Measurements from ENCODE around the gene TBCK. TPM values are rescaled to one million over a fixed set of nuclear protein-coding genes. Genes with fewer than 3 reads are reported as not detected.

The TBCK gene
- total RNA-seq, 1 experiment from 2014 or later: 22.3 TPM

- TF ChIP-seq, protein P1, sequence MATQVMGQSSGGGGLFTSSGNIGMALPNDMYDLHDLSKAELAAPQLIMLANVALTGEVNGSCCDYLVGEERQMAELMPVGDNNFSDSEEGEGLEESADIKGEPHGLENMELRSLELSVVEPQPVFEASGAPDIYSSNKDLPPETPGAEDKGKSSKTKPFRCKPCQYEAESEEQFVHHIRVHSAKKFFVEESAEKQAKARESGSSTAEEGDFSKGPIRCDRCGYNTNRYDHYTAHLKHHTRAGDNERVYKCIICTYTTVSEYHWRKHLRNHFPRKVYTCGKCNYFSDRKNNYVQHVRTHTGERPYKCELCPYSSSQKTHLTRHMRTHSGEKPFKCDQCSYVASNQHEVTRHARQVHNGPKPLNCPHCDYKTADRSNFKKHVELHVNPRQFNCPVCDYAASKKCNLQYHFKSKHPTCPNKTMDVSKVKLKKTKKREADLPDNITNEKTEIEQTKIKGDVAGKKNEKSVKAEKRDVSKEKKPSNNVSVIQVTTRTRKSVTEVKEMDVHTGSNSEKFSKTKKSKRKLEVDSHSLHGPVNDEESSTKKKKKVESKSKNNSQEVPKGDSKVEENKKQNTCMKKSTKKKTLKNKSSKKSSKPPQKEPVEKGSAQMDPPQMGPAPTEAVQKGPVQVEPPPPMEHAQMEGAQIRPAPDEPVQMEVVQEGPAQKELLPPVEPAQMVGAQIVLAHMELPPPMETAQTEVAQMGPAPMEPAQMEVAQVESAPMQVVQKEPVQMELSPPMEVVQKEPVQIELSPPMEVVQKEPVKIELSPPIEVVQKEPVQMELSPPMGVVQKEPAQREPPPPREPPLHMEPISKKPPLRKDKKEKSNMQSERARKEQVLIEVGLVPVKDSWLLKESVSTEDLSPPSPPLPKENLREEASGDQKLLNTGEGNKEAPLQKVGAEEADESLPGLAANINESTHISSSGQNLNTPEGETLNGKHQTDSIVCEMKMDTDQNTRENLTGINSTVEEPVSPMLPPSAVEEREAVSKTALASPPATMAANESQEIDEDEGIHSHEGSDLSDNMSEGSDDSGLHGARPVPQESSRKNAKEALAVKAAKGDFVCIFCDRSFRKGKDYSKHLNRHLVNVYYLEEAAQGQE (IDR thresholded peaks at IDR 0.05; ENCODE audit: low read depth): no peak
- TF ChIP-seq EGR1 (IDR thresholded peaks at IDR 0.05; ENCODE audit: low read depth) (no peak), RAD21 (IDR thresholded peaks at IDR 0.05; ENCODE audit: low read depth) (no peak), SIN3A (IDR thresholded peaks at IDR 0.05; ENCODE audit: low read depth) (no peak)
- TF ChIP-seq, protein P2, sequence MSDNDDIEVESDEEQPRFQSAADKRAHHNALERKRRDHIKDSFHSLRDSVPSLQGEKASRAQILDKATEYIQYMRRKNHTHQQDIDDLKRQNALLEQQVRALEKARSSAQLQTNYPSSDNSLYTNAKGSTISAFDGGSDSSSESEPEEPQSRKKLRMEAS (IDR thresholded peaks at IDR 0.05): no peak
These were observed 264.5 kb downstream of the TBCK start (continued) for GRCh38 chr4:106051514-106051913.

DNA sequence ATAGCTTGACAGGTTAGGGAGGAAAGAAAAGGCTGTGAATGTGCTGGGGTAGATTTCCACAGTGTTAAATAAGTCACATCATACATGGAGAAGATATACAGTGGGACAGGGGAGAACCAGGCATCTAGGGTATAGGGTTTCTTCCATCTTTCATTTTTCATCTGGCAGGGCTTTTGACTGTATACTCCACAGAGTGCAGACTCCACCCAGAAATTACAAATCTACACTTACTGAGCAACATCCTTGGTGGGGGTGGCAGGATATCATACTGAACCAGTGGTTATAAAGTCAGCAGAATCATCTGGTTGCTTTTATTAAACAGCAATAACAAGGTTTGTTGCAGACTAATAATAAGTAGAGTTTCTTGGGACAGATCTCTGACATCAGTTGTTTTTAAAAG, 266.5 kb downstream of the TBCK start:
- no peaks in the 10 kb centered on the region for H3K9me2 ChIP-seq (ENCODE audit: insufficient read depth)
- H3K4me3 ChIP-seq (replicated peaks in 1 of 2; ENCODE audit: low read depth in 1 of 2, low read length in 2 of 2): no peak overlapping the region
- no peak overlapping the region for H3K9ac ChIP-seq (ENCODE audit: low read length)
- no peaks in the 10 kb centered on the region for H3K79me2 ChIP-seq (ENCODE audit: insufficient read depth, low read length)
- H3K27ac ChIP-seq (ENCODE audit: low read depth, low read length): no peak overlapping the region
- DNase-seq (ENCODE audit: low read depth, low spot score): no peak
- H3K36me3 ChIP-seq (ENCODE audit: control insufficient read depth in 1 of 2, insufficient read depth in 2 of 2, low read length in 2 of 2): no peaks in the 10 kb centered on the region
- intact Hi-C loops (cut with micrococcal nuclease): no loop called here
- H4K20me1 ChIP-seq (ENCODE audit: insufficient read depth): no peaks in the 10 kb centered on the region
- TF ChIP-seq SRF (IDR thresholded peaks at IDR 0.05; ENCODE audit: low read depth) (no peak), POLR2AphosphoS5 (IDR thresholded peaks at IDR 0.05; ENCODE audit: low read depth, low read length) (no peak)
- ATAC-seq: no peak
- H3K4me2 ChIP-seq (ENCODE audit: low read length): no peak overlapping the region
- ChIA-PET CTCF (no interaction called here), POLR2A (no interaction called here), RAD21 (ENCODE audit: low non-redundant PET in 1 of 2, low total read pairs in 2 of 2, uncharacterized antibody in 2 of 2, unreplicated experiment in 2 of 2) (no interaction called here)
- H3K4me1 ChIP-seq (ENCODE audit: control insufficient read depth in 1 of 2, insufficient read depth in 2 of 2, low read length in 2 of 2): no peaks in the 10 kb centered on the region
- no TSS peak for BruUV-seq (replicated peaks)
- no peaks in the 10 kb centered on the region for H3K9me3 ChIP-seq (ENCODE audit: control insufficient read depth in 1 of 2, insufficient read depth in 1 of 2, low read depth in 1 of 2, low read length in 2 of 2)
- H2AFZ ChIP-seq (ENCODE audit: low read depth, low read length, poor library complexity, severe bottlenecking): no peak overlapping the region
- H3K27me3 ChIP-seq (ENCODE audit: insufficient read depth, low read length): no peaks in the 10 kb centered on the region
